K562 (cell line): ENCODE data around the gene CPSF4L. TPM values are rescaled to one million over a fixed set of nuclear protein-coding genes. Genes with fewer than 3 reads are reported as not detected.

ENCODE experiments used
- ATAC-seq: fragments of 200-7000 bp; cut with Tn5 transposase; 3 replicates; pipeline ENCODE4 v1.9.1; 2020; ENCODE audit warnings: moderate library complexity
- BruUV-seq: library from RNA; stranded (reverse); fragments of 400-500 nt; replicated peaks from 2 replicates; lab custom pipeline; 2021; lab: Mats Ljungman, UMichigan
- CTCF ChIA-PET: fragments of 300-600 bp; formaldehyde crosslinking; extraction: SDS; loops from one replicate; lab custom pipeline; 2021; ENCODE audit warnings: low intra/inter-chr PET ratio; lab: Yijun Ruan, JAX
- POLR2A ChIA-PET: fragments of 300-600, 350-650 bp; sonication (Branson Sonifier 250); formaldehyde crosslinking; extraction: SDS; loops from one replicate; lab custom pipeline; 2021; ENCODE audit warnings: antibody characterized with exemption, inconsistent platforms; lab: Yijun Ruan, JAX
- DNase-seq, 4 experiments: peaks; one replicate each; pipeline versions ENCODE4 v3.0.0 to v3.0.0-alpha.2; 2011 to 2018; ENCODE audit warnings: low spot score in 3 of 4, mixed read lengths in 3 of 4; ENCODE audit errors: extremely low read depth in 1 of 4
- FAIRE-seq: peaks from 2 replicates; lab custom pipeline; 2011; peaks lifted over from hg19 to GRCh38; lab: Jason Lieb, UNC
- H2AFZ ChIP-seq: 2 replicates; pipeline ENCODE4 v1.6.0; 2011; ENCODE audit warnings: low read depth, low read length, control low read depth, inconsistent platforms
- H3K27ac ChIP-seq: fragments of 200-600 bp; 3 replicates; pipeline ENCODE4 v1.8.0; 2011; ENCODE audit warnings: low read depth, mild to moderate bottlenecking, control low read depth, inconsistent platforms, low read length, moderate library complexity, mixed read lengths; ENCODE audit errors: extremely low read depth
- H3K27me3 ChIP-seq, 2 experiments: fragments of 300-600 bp in 1 of 2; 2 replicates in 1 of 2; 3 replicates in 1 of 2; pipeline versions ENCODE4 v1.6.0 to v1.8.0; 2011; ENCODE audit warnings: inconsistent platforms in 2 of 2, low read length in 2 of 2, mild to moderate bottlenecking in 1 of 2, mixed read lengths in 1 of 2, moderate library complexity in 1 of 2; ENCODE audit not compliant: control insufficient read depth in 2 of 2, insufficient read depth in 2 of 2
- H3K36me3 ChIP-seq: fragments of 300-600 bp; 3 replicates; pipeline ENCODE4 v1.8.0; 2011; ENCODE audit warnings: mild to moderate bottlenecking, low read length, inconsistent platforms; ENCODE audit not compliant: control insufficient read depth, insufficient read depth
- H3K4me1 ChIP-seq, 2 experiments: fragments of 200-600 bp in 1 of 2; replicated peaks in 1 of 2; 2 replicates in 1 of 2; 3 replicates in 1 of 2; pipeline versions ENCODE4 v1.5.1 to v1.8.0; 2011; ENCODE audit warnings: inconsistent platforms in 2 of 2, low read length in 2 of 2, mild to moderate bottlenecking in 1 of 2, mixed read lengths in 1 of 2, moderate library complexity in 1 of 2; ENCODE audit not compliant: control insufficient read depth in 2 of 2, insufficient read depth in 2 of 2
- H3K4me2 ChIP-seq: 2 replicates; pipeline ENCODE4 v1.6.1; 2011; ENCODE audit warnings: low read length, control low read depth, inconsistent platforms, mixed read lengths; ENCODE audit not compliant: insufficient read depth
- H3K4me3 ChIP-seq: fragments of 200-600 bp; sonication (generic), shearing (Covaris generic); 2 replicates; pipeline ENCODE4 v1.5.1; 2016; ENCODE audit warnings: control low read depth, inconsistent platforms
- H3K79me2 ChIP-seq: fragments of 200-600 bp; 3 replicates; pipeline ENCODE4 v1.8.0; 2011; ENCODE audit warnings: low read length, inconsistent platforms; ENCODE audit not compliant: control insufficient read depth, insufficient read depth
- H3K9ac ChIP-seq, 2 experiments: 2 replicates each; pipeline versions ENCODE4 v1.6.0 to v1.6.1; 2011; ENCODE audit warnings: low read depth in 2 of 2, low read length in 2 of 2, control low read depth in 1 of 2, inconsistent platforms in 1 of 2, mild to moderate bottlenecking in 1 of 2, mixed read lengths in 1 of 2; ENCODE audit not compliant: insufficient read depth in 1 of 2
- H3K9me1 ChIP-seq: one replicate; pipeline ENCODE4 v1.6.0; 2011; ENCODE audit warnings: inconsistent platforms, mild to moderate bottlenecking, low read length, moderate library complexity; ENCODE audit not compliant: control insufficient read depth, insufficient read depth
- H3K9me3 ChIP-seq: replicated peaks from 2 replicates; pipeline ENCODE4 v1.5.1; 2011; ENCODE audit warnings: low read depth, low read length, inconsistent platforms; ENCODE audit not compliant: control insufficient read depth, insufficient read depth
- H4K20me1 ChIP-seq: replicated peaks from 2 replicates; pipeline ENCODE4 v1.6.1; 2011; ENCODE audit warnings: low read length, inconsistent platforms, mixed read lengths; ENCODE audit not compliant: control insufficient read depth, insufficient read depth
- PKNOX1 ChIP-seq: fragments of 450-650 bp; IDR thresholded peaks from 2 replicates; pipeline ENCODE4 v1.6.1; 2016
- ZNF609 ChIP-seq: sonication (generic); formaldehyde crosslinking; IDR thresholded peaks from 2 replicates; pipeline ENCODE4 v1.8.1; 2023; ENCODE audit warnings: missing genetic modification reagents, mild to moderate bottlenecking, borderline replicate concordance
- WGBS: fragments of 100-300 bp; shearing (Covaris generic); methylation state at CpG from one replicate; pipeline ENCODE4 v1.1.6; 2016; ENCODE audit warnings: low coverage, mixed read lengths; ENCODE audit not compliant: insufficient coverage; ENCODE audit errors: missing lambda C conversion rate; 5-methylcytosine and 5-hydroxymethylcytosine counted together
- in situ Hi-C: fragments of 300-500 bp; cut with MboI; formaldehyde crosslinking; loops from 4 replicates; pipeline ENCODE4 v1.15.0; 2018; ENCODE audit warnings: inconsistent platforms, mixed read lengths
- intact Hi-C: fragments of 100-400 bp; cut with micrococcal nuclease; formaldehyde crosslinking; loops from 2 replicates; pipeline ENCODE4 v1.14.2; 2022
- polyA plus RNA-seq, 8 experiments: library from polyadenylated mRNA; depleted of rRNA in 4 of 8; stranded (reverse) in 5 of 8; unstranded in 3 of 8; fragments of >200 nt; fragmentation: Nextera tagmentation in 2 of 8; fragmentation: Illumina TruSeq in 1 of 8; extraction: Ambion mirVana in 2 of 8; extraction: Trizol in 1 of 8; gene quantifications; 2 replicates each; pipeline versions ENCODE4 v1.2.1 to v1.2.3, GENCODE V29; 2011 to 2014; ENCODE audit warnings: inconsistent platforms in 1 of 8, missing spikeins in 1 of 8
- total RNA-seq, 7 experiments: library from RNA; depleted of rRNA in 6 of 7; stranded (reverse); fragments of >200 nt in 6 of 7; fragmentation: Illumina TruSeq in 2 of 7; extraction: Trizol in 2 of 7; gene quantifications; 2 replicates each; pipeline versions ENCODE4 v1.2.1 to v1.2.3, GENCODE V29; 2011 to 2021; ENCODE audit warnings: low replicate concordance in 1 of 7

Gene CPSF4L
- total and polyA plus RNA-seq, 9 of the 15 experiments (the other 6 are each of a cell fraction or from before 2014, with no cell fraction given), result not detected

DNA sequence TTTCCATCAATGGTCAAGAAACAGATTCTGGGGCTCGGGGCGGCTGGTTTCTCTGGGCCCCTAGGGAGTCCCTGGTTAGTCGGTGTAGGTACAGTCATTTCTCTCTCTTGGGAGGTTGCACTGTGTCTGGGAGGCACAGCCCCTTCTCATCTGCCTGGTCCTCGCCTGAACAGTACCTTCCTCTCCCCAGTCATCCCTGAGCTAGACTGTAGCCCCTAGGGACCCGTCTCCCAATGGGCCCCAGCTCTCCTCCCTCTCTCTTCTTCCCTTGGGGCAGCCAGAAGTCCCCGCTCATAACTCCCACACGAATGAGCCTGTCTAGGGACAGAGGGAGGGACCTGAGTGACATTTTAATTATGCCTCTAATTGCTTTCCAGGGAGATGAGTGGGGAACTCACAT lies 20.2 kb upstream of the CPSF4L start:
- intact Hi-C loops, result no loop called here
- 53% methylated on average over 5 of the region's 7 CpGs for WGBS
- Histone ChIP-seq H3K27me3 (no peaks in the 10 kb centered on the region; a peak in 1 of 5 replicates), H3K4me2 (no peak overlapping the region), H3K27ac (no peak overlapping the region), H3K4me3 (no peak overlapping the region), H4K20me1 (peaks cover 8% of the 10 kb centered on the region), H3K79me2 (no peaks in the 10 kb centered on the region), H3K9me1 (no peaks in the 10 kb centered on the region), H3K4me1 (peaks cover 0 to 28% of the 10 kb centered on the region in 2 experiments; a peak in 4 of 5 replicates)
- POLR2A ChIA-PET, result interaction anchor here (0.5 to 1.9 kb wide), 8 partner anchors 9 to 152 kb away, joined by 3 to 6 read pairs (median 4); no protein-coding TSS in a partner anchor
- in situ Hi-C loops, result no loop called here
- DNase-seq, result no peak
- peak; percentile 40 for TF ChIP-seq PKNOX1
- no peak for TF ChIP-seq ZNF609 (CRISPR knock-in tag)
- TF ChIP-seq, all 486 proteins: peak for 1
- Histone ChIP-seq H3K36me3 (peaks cover 22% of the 10 kb centered on the region; the same call in 2 of the 3 replicates), H3K9ac (no peak overlapping the region), H2AFZ (no peak overlapping the region), H3K9me3 (no peaks in the 10 kb centered on the region)
- BruUV-seq, result no TSS peak
- peak; percentile 33 for ATAC-seq
- CTCF ChIA-PET, result no interaction called here
- no peak for FAIRE-seq
